Measurements from ENCODE around the gene COMMD3. TPM values are rescaled to one million over a fixed set of nuclear protein-coding genes. Genes with fewer than 3 reads are reported as not detected.
"Not testable (repeated sequence)": the region's sequence is repeated elsewhere in the genome, so short reads cannot be mapped to it uniquely, and the experiment has no call there.

COMMD3 gene
- total RNA-seq, 1 donor from 2014 or later = 21.9 TPM

DNA sequence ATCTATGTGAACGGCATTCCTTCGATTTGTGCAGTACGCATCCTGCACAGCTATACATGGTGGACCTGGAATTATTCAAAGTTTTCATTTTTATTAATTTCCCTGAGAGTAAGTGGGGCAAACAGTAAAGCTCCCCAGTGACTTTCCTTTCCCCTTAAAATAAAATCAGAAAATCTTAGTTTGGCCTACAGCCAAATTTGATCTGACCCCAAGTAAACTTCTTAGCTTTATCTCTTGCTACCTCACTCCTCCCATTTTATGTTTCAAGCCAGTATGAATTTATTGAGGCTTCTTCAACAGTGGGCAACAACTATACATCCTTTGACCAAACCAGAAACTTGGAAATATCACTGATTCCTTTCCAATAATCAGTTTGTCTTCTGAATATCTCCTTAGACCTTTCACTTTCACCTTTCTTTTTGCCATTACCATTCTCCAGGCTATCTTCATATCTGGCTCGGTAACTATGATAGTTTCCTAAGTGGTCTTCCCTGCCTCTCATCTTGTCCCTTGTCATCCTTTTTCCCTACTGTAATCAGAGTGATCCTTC is 40.2 kb downstream of the COMMD3 start:
- H3K27me3 ChIP-seq = no peaks in the 10 kb centered on the region
- DNase-seq (ENCODE audit: low spot score in 2 of 2) = no peak

DNA sequence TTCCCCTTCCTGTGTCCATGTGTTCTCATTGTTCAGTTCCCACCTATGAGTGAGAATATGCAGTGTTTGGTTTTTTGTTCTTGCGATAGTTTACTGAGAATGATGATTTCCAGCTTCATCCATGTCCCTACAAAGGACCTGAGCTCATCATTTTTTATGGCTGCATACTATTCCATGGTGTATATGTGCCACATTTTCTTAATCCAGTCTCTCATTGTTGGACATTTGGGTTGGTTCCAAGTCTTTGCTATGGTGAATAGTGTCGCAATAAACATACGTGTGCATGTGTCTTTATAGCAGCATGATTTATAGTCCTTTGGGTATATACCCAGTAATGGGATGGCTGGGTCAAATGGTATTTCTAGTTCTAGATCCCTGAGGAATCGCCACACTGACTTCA is 41.6 kb downstream of the COMMD3 start:
- H3K27ac ChIP-seq; H3K9me3 ChIP-seq; H3K36me3 ChIP-seq; intact Hi-C loops (cut with DNase I); DNase-seq (ENCODE audit: low spot score in 2 of 2); H3K4me3 ChIP-seq; H3K4me1 ChIP-seq; H3K27me3 ChIP-seq: not testable (repeated sequence)

More for the DNA sequence above, 40.2 kb downstream of the COMMD3 start:
- intact Hi-C loops (cut with DNase I) = no loop called here
- TF ChIP-seq, protein P1, sequence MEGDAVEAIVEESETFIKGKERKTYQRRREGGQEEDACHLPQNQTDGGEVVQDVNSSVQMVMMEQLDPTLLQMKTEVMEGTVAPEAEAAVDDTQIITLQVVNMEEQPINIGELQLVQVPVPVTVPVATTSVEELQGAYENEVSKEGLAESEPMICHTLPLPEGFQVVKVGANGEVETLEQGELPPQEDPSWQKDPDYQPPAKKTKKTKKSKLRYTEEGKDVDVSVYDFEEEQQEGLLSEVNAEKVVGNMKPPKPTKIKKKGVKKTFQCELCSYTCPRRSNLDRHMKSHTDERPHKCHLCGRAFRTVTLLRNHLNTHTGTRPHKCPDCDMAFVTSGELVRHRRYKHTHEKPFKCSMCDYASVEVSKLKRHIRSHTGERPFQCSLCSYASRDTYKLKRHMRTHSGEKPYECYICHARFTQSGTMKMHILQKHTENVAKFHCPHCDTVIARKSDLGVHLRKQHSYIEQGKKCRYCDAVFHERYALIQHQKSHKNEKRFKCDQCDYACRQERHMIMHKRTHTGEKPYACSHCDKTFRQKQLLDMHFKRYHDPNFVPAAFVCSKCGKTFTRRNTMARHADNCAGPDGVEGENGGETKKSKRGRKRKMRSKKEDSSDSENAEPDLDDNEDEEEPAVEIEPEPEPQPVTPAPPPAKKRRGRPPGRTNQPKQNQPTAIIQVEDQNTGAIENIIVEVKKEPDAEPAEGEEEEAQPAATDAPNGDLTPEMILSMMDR (IDR thresholded peaks at IDR 0.05) = no peak
- no peak overlapping the region for H3K4me3 ChIP-seq
- no peaks in the 10 kb centered on the region for H3K36me3 ChIP-seq
- no peaks in the 10 kb centered on the region for H3K9me3 ChIP-seq
- no peak overlapping the region for H3K27ac ChIP-seq
- no peaks in the 10 kb centered on the region for H3K4me1 ChIP-seq

DNA sequence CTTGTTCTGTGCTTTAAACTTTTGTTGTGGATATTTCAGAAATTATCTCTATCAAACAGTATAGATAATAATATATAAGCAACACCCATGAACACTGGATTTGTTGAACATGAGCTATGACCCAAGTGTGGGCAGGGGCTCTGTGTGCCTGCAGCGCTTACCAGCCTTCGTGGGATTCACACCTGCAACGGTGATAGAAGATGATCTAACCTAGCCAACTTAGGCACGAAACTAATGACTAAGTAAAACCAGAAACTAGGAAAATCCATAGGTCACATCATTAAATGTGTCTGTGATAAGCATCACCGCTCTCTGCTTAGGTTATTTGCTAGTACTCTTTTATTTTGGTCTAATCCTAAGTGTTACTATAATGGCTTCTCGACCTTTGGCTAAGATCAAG is 47.1 kb downstream of the COMMD3 start:
- intact Hi-C loops (cut with DNase I) = no loop called here
- TF ChIP-seq, protein P1 (IDR thresholded peaks at IDR 0.05) = no peak
- Histone ChIP-seq H3K4me3 (no peak overlapping the region), H3K27ac (no peak overlapping the region), H3K36me3 (no peaks in the 10 kb centered on the region), H3K4me1 (no peaks in the 10 kb centered on the region), H3K9me3 (no peaks in the 10 kb centered on the region), H3K27me3 (no peaks in the 10 kb centered on the region)
- no peak for DNase-seq (ENCODE audit: low spot score in 2 of 2)

DNA sequence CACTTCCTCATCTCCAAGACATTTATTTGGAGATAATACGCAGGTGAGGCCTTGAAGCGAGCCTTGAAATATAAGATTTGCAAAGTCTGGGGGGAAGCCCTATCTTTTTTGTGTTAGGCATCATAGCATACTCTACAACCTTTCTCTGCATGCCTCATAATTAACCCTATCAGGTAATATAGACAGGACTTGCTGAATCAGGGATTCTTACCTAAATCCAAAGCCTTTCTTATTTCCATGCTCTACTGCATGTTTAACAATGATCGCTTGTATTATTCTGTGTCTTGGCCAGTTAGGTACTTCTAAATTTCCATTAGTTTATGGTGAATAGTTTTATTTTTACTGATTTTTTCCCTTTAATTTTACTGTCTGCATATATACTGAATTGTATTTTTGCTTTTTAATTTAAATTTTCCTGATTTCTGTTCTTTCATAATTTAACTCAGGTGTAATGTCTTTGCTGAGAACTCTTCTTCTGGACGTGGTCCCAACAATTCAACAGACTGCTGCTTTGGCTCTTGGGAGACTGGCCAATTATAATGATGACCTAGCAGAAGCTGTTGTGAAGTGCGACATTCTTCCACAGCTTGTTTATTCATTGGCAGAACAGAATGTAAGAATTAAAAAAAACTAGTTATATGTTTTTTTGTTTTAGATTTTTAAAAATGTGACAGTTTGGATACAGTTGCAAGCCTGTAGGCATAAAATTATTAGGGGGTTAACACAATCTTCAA is 48.4 kb downstream of the COMMD3 start:
- Histone ChIP-seq H3K4me1 (no peaks in the 10 kb centered on the region), H3K27ac (no peak overlapping the region), H3K27me3 (no peaks in the 10 kb centered on the region), H3K4me3 (no peak overlapping the region), H3K36me3 (no peaks in the 10 kb centered on the region), H3K9me3 (no peaks in the 10 kb centered on the region)
- no peak for DNase-seq (ENCODE audit: low spot score in 2 of 2)
- TF ChIP-seq, protein P1 (IDR thresholded peaks at IDR 0.05) = no peak
- intact Hi-C loops (cut with DNase I) = no loop called here

DNA sequence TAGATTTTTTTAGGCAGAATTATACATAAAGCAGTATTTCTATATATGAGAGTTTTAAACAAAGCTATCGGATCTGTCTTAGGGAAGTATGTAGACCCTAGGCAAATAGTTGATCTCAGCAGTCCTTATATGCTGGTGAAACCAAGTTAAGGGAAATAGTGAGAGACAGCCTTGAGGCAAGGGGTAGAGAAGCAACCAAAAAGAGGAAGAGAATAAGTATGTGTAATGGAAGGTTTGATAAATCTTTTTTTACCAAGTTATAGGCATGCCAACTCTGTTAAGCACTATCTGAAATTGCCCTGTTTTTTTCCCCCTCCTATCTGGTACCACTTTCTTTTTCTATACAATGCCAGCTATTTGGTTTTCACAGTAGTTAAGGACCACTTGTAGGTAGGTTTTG is 49.0 kb downstream of the COMMD3 start:
- H3K4me1 ChIP-seq = no peaks in the 10 kb centered on the region
- intact Hi-C loops (cut with DNase I) = no loop called here
- H3K27ac ChIP-seq = no peak overlapping the region
- DNase-seq (ENCODE audit: low spot score in 2 of 2) = no peak
- no peaks in the 10 kb centered on the region for H3K36me3 ChIP-seq
- TF ChIP-seq, protein P1 (IDR thresholded peaks at IDR 0.05) = no peak
- no peak overlapping the region for H3K4me3 ChIP-seq
- H3K27me3 ChIP-seq = no peaks in the 10 kb centered on the region
- no peaks in the 10 kb centered on the region for H3K9me3 ChIP-seq

DNA sequence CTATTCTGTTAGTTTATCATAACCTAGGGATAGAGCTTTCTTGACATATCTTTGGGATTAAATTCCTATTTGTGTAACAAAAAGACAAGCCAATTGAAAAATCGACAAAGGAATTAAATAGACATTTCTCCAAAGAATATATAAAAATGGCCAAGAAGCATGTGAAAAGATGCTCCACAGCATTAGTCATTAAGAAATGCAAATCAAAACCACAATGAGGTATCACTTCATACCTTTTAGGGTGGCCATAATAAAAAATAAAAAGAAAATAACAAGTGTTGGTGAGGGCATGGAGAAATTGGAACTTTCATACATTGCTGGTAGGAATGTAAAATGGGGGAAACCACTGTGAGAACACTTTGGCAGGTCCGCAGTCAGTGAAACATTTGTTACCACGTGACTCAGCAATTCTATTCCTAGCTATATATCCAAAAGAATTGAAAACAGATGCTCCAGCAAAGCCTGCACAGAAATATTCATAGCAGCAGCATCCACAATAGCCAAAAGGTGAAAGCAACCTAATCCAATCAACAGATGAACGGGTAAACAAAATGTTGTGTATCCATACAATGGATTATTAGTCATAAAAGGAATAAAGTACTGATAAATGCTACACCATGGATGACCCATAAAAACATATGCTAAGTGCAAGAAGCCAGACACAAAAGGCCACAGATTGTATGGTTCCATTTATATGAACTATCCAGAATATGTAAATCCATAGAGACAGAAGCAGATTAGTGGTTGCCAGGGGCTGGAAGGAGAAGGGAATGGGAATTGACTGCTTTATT is 49.7 kb downstream of the COMMD3 start:
- TF ChIP-seq, protein P1 (IDR thresholded peaks at IDR 0.05) = no peak
- Histone ChIP-seq H3K4me3 (no peak overlapping the region), H3K9me3 (no peaks in the 10 kb centered on the region), H3K4me1 (no peaks in the 10 kb centered on the region), H3K27ac (no peak overlapping the region), H3K36me3 (no peaks in the 10 kb centered on the region), H3K27me3 (no peaks in the 10 kb centered on the region)
- DNase-seq (ENCODE audit: low spot score in 2 of 2) = no peak
- intact Hi-C loops (cut with DNase I) = no loop called here

All from ascending aorta (tissue), 2 donors.